HG03060 (cell line): ENCODE results near the gene MGAT4C.

Source experiments
- ATAC-seq: cut with Tn5 transposase; IDR thresholded peaks from one replicate; pipeline ENCODE4 v1.9.1; 2021; ENCODE audit warnings: low read depth, moderate number of reproducible peaks; ENCODE audit not compliant: unreplicated experiment

Gene MGAT4C

DNA sequence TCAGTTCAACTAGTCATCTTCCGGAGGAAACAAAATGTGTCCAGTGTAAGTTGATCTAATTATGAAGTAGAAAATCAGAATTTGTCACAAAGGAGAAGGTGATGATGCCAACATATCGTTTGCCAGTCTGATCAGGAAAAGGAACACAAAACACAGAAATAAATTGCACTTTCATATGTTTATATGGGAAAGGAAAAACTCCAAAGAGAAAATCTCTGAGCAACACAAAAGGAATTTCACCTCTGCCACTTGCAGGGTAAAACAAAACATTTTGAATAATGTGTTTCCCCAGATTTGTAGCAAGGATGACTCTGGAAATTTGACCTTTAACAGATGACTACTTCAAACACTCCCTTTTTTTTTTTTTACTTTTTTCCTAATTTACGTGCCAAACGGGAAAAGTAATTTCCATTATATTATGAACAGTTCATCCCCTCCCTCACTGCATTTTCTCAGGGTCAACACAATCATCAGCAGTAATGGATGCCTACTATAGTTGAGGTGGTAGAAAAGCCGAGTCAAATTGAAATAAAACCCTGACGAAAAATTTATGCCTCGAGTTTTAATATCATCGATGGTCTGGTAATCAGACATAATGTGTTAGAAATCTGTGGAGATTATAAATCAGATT, 25.6 kb downstream of the MGAT4C start:
- no peak for ATAC-seq

DNA sequence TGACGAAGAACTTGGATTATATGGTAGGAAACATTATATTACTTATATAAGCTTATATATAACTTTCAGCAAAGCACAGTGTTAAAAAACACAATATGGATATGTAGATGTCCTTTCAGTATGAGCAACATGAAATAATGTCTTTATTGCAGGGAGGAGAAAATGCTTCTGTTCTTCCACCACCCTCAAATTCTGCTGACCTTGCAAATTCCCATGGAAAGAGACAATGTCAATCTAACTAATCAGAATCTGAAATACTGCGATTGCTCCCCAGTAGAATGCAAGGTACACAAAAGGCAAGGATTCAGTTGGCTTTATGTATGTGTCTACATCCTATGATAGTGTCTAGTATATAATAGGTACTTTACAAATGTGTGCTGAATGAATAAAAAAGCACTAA, 26.4 kb downstream of the MGAT4C start:
- ATAC-seq: no peak

DNA sequence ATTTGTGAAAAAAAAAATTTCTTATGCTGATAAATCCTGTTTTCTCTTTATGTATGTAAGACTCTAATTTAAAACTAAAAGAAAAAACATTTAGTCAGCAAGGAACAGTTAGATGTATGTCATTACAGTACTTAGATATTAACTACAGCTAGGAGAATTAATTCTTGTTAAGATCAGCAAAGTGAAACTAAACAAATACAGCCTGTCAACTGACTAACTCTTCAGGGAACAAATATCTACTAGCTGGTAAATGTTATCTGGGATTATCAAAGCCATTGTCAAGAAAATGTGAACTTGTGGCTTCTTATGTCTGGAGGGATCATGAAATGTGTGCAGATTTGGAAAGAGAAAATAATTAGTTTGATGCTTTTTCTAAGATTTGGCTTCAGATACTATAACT, 27.5 kb downstream of the MGAT4C start:
- ATAC-seq: no peak

DNA sequence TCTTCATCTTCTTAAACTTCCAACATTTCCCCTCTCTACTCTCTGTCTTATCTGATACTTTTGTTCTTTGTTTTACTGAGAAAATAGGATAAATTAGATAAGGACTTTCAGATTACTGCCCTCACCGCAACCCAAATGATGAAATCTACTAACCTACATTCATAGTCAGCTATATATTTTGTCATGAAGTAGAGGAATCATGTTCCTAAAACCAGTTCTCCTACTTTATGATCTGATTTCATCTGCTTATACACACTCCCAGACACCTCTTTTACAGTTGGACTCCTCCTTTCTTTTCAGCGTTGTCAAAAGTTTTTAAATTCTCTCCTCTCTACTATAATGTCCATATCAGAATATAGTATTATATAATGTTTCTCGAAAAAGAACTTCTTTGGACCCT, 29.7 kb downstream of the MGAT4C start:
- no peak for ATAC-seq

DNA sequence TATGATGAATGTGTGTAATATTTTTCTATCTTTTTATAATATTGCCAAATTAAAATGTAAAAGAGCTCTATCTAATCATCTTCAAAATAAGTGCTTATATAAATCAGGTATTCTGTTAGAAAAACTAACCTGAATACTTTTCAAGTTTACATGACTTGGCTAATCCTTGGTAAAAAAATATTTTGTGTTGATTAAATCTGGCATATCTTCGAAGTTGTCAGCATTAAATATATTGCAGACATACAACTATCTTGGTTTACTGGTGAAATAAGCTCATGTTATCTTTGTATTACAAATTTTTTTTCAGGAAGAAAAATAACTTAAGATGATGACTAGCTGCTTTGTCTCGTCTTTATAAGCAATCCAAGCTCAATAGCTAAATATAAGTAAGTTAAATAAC, 39.6 kb downstream of the MGAT4C start:
- no peak for ATAC-seq

DNA sequence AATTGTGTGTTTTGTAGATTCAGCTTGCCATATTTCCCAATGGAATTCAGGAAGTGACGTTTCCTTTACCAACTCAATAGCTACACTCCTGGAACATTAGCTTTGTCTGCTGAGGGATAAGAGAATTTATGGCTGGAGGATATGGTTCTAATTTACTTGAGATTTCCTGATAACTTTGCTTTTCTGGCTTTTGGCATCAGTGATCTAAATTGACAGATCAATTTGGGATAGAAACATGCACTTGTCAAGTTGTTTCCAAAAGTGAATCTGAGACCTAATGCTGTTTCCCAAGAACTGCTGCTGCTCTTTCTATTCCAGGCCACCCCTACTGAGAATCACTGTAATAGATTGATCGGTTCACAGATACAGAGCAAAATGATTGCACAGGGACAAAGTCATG, 43.2 kb downstream of the MGAT4C start:
- no peak for ATAC-seq

DNA sequence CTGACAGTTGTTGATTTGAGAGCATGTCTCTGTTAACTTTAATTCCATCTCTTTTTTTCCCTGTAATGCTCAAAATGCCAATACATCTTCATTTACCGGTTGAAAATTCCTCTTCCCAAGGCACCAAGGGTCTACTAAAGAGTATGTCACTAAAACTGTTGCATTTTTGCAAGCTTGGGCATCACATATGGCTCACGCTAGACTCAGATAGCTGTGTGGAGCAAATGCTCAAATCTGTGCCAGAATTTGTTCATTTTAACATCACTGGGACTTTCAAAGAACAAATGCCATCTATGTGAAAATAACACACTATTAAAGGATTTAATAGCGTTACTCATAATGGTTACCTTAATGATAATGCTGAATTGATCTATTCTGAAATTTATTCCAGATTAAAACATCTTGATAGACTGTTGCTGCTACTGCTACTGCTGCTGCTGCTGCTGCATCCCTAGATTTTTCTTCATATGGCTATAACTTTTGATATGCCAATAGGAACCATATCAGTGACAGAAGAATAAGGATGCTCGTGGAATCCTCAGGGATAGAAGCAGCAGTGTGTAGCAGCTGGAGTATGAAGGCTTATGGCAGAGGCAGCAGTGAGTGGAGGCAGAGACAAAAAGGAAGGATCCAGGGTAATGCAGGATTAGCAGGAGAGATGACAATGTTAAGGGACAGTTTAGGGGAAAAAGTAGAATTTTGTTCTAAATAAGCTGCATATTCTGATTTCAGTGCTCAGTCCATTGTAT, 57.3 kb downstream of the MGAT4C start:
- ATAC-seq: no peak

DNA sequence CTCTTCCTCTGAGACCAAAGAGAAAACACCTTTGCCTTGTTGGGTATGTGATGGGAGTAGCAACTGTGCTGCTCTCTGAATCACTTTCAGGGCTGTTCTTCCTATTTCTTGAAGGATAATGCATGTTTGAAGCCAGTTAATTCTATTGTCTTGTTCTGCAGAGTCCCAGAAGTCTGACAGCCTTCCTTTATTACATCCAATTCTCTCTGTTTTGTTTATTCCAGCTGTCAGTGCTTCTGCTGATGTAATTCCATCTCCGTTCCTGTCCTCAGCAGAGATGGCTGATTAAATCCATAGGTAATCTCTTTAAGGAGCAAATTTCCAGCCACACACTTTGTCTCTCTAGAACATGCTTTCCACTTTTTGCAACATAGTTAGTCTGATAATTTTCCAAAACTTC, 59.7 kb downstream of the MGAT4C start:
- ATAC-seq: no peak

DNA sequence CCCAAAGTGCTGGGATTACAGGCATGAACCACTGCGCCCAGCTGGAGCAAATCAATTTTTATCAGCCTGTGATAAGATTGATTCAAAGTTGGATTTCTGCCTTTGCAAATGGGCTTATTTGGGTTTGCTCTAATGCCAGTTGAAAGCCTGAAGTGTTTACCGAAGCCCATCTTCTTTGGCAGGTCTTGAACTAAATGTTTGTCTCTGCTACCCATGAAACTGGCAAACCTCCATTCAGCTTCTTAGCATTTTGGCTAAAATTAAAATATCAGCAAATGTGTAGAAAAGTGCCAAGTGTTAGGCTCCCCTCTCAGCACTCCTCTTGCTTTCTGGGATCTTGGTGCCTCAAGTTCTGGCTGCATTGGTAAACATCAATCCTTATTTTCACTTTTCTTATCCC, 61.5 kb downstream of the MGAT4C start:
- no peak for ATAC-seq

DNA sequence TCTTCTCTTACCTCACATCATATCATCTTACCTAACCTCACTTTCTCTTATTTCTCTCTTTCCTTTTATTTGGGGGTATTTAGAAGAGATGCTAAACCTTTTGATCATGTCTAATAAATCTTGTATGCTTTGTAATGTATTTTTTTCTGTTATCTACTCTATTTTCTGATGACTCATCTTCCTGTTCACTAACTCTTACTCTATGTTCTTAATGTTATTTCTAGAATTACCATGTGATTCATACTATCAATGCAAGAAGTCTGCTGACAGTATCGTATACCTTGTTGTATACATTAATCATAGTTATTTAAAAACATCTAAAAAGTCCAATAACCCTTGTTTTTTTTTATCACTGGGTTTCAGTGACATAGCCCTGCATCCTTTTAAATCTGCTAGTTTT, 62.3 kb downstream of the MGAT4C start:
- no peak for ATAC-seq

DNA sequence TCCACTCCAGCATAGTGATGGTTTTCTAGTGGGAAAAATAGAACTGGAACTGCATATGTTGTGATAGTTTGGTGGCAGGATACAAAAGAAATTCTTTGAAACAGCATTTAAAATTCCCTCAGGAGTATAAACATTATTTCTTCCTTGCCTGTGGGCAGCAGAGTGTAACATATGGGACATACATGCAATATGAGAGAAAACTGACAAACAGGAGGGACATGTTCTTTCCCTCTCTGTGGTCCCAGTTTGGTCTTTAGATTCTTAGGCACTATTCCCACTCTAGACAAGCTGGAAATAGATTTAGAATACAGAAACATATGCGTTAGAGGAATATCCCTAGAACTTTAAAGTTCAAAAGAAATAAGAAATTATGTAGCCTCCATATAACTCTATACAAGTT, 68.0 kb downstream of the MGAT4C start:
- no peak for ATAC-seq

DNA sequence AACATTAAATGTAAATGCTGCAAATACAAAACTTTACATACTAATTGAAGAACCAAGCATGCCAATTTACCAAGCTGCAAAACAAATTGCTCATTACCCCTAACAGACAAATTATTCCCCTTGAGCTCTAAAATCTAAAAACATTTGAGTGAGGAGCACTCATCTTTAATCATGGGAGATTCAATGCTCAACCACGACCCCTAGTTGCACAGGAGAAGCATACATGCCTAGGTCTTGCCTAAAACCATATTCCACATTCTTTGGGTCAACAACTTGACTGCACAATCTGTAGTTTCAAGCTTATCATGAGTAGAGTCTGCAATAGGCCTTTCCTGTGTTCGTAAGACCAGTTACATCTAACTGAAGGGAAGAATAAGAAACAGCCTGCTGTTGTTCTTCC, 69.7 kb downstream of the MGAT4C start:
- ATAC-seq: no peak

DNA sequence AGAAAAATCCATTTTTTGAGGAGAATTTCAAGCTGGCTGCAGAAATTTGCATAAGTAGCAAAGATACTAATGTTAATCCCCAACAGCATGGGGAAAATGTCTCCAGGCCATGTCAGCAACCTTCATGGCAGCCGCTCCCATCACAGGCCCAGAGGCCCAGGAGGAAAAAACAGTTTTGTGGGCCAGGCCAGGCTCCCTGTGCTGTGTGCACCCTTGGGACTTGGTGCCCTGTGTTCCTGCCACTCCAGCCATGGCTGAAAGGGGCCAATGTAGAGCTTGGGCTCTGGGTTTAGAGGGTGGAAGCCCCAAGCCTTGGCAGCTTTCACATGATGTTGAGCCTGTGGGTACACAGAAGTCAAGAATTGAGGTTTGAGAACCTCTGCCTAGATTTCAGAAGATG, 76.3 kb downstream of the MGAT4C start:
- ATAC-seq: no peak

DNA sequence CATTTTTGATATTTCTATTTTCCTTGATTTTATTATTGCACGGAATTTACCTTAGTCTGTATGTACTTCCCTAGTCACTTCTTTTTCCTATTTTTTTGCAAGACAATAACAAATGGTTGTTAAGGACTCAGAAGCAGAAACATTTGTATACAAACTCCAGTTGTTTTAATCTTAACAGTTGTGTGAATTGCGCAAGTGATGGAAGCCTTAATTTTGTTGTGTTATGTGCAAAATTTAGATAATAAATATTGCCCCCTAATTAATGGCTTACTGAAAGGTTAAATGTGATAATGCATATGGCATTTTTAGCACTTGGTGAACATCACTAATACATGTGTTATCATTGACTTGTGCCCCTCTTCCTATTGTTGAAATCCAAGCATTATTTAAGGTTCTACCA, 82.0 kb downstream of the MGAT4C start:
- ATAC-seq: no peak

DNA sequence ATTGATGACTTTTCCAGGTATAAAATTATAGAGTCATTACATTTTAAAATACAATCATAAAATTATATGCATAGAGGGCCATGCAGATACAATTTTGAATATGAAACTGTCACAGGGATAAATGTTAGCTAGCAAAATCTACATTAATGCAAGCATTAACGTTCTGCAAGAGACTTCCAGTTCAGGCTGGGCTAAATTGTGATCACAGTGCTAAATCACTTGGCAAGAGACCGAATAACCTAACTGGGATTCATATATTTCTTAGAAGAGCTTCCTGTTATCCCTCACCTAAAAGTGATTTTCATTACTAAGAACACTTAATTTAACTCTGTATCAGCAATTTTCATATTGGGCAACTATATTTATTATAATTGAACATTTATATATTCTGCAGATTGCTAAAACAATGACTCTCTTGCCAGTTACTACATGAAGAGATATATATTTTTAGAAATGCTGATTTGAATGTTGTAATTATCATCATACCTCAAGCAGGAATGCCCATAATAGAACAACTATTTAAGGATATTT, 83.2 kb downstream of the MGAT4C start:
- ATAC-seq: no peak

DNA sequence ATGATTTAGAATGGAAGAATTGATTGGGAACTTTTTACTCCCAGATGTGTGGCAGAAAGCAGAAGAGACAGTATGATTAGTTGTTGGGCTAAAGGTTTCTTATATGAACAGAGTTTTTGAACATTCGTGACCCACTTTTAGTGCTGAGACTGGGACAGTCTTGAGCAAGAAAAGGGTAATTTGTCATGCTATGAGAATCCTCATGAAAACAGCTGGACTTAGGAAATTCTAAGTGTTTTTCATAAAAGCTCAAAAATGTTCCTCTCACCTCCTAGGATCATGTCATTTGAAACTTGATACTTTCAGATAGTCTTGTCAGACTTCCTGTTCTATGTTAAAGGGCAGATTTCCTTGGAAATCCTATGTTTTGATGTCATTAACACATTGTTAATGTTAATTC, 86.1 kb downstream of the MGAT4C start:
- ATAC-seq: no peak

DNA sequence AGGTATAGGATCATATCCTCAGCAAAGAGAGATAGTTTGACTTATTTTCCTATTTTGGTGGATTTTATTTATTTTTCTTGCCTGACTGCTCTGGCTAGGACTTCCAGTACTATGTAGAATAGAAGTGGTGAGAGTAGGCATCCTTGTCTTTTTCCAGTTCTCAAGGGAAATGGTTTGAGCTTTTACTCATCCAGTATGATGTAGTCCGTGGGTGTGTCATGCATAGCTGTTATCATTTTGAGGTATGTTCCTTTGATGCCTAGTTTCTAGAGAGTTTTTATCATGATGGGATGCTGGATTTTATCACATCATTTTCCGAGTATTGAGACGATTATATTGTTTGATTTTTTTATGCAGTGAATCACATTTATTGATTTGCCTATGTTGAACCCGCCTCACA, 97.2 kb downstream of the MGAT4C start:
- no peak for ATAC-seq

DNA sequence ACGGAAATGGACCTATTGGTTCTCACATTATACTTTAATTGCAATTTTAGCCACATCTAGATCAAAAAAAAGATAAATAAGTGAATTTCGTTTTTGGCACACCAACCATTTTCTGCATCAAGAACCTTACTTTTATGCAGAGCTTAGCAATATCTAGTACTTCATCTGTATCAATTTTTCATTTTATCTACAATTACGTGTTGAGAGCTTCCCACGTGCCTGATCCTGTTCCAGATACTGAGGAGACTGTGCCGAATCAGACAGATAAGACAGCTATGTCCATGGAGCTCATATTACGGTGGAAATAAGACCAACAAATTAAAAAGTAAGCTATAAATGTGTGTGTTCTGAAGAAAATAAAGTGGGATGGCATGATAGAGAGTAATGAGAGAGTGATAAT, 101.6 kb downstream of the MGAT4C start:
- ATAC-seq: no peak

DNA sequence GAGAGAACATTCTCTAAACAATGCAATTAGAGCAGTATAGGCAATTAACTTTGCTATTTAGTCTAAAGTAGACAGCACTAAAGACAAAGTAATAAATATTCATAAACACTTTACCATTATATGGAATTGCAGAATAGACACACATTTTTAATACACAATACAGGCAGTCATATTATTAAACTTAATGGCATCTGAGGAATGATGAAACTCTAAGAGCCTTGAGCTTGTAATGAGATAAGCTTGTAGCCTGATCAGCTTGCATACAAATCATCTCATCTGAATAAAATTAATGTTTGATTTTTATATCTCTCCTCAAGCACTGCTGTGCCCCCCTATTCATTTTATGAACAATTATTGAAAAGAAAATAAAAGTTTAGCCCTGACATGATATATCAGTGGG, 107.6 kb downstream of the MGAT4C start:
- ATAC-seq: no peak

DNA sequence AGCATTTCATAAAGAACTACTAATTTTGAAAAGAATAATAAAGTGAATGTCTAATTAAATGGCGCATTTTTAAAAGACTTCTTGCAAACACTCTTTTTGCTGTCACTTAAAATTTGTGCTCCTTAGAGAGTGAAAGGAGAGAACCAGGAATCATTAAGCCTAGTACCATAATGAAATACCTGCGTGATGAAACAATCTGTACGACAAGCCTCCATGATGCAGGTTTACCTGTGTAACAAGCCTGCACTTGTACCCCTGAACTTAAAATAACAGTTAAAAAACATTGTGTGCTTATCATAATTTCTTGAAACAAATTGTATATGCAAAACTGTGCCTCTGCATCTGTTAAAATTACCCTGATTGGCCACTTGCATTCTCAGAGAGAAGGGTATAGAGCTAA, 108.1 kb downstream of the MGAT4C start:
- no peak for ATAC-seq

DNA sequence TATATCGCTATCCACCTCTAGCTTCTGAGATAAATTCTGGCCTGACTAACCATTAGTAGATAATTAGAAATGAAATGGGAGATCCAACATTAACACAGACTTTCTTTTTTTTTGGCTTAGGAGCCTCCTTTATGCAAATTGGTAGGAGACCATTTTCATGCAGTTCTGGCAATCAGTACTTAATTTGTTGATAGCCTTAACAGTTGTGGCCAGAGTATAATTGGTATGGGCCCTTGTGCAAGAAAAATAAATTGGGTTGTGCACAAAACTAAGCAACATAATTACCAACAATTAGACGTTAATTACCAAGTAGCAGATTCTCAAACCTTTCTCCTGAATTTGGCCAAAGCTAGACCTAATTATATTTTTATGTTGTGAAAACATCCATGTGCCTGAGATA, 111.0 kb downstream of the MGAT4C start:
- no peak for ATAC-seq

DNA sequence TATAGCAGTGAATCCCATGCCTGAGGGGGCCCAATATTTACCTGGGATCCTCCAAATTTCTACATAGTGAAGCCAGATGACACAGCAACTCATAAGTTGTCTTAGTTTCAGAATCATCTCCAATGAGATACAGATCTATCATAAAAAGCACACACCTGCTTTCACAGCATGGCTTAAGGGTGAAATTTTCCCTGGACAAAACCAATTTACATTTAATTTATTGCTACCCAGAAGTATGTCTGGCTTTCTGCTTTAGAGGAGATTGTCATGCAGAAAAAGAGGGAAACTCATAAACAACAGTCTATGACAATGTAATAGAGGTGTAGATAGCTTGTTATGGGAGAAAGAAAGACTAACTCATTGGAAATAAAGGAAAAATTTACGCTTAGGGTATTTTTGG, 113.0 kb downstream of the MGAT4C start:
- no peak for ATAC-seq
